ENCODE data around the gene MTFR1L. TPM values are rescaled to one million over a fixed set of nuclear protein-coding genes. Genes with fewer than 3 reads are reported as not detected.

Gene MTFR1L
- total RNA-seq, 1 donor from 2014 or later, result 34.6 TPM

DNA sequence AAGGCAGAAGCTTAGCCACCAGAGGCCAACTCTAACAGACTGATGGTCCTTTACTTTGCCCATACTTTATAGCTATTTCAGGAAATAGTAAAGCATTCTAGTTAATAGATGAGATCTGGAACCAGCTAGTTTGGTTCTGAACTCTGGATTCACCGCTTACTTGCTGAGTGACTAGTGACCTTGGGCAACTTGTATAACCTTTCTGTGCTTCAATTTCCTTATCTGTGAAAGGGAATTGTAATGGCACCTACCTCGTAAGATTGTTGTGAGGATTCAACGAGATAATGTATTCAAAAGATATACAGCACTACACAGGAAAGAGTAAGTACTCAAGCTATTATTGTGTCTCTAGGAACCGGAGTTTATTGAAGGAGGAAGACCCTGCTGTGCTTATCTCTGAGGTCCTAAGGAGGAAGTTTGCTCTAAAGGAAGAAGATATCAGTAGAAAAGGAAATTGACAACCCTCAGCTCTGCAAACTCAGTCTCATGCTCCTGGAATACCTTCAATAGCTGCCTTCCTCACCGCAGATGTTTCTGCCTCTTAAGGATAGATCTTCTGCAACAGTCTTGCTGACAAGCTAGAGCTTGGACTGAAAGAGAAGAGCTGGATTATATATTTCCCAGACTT lies 11.9 kb downstream of the MTFR1L start:
- peaks cover 83% of the 10 kb centered on the region for H3K36me3 Mint-ChIP-seq (ENCODE audit: low read depth)
- H3K9me3 Mint-ChIP-seq, result no peaks in the 10 kb centered on the region
- DNase-seq (no peak), ATAC-seq (ENCODE audit: low read depth) (no peak)
- POLR2A ChIA-PET, result interaction anchor here (1.0 to 1.2 kb wide), 2 partner anchors 12 to 171 kb away, joined by 3 to 4 read pairs; partner anchors contain the start of gene MTFR1L
- no peaks in the 10 kb centered on the region for H3K27me3 Mint-ChIP-seq
- no peaks in the 10 kb centered on the region for H3K4me1 Mint-ChIP-seq
- intact Hi-C loops (cut with micrococcal nuclease), result no loop called here
- CTCF ChIA-PET, result interaction anchor here (0.5 kb wide), 1 partner anchor 148 kb away, joined by 3 read pairs; no protein-coding TSS in a partner anchor
- no peak overlapping the region for H3K4me3 Mint-ChIP-seq
- H3K27ac Mint-ChIP-seq, result no peak overlapping the region
- TF ChIP-seq, protein P1, sequence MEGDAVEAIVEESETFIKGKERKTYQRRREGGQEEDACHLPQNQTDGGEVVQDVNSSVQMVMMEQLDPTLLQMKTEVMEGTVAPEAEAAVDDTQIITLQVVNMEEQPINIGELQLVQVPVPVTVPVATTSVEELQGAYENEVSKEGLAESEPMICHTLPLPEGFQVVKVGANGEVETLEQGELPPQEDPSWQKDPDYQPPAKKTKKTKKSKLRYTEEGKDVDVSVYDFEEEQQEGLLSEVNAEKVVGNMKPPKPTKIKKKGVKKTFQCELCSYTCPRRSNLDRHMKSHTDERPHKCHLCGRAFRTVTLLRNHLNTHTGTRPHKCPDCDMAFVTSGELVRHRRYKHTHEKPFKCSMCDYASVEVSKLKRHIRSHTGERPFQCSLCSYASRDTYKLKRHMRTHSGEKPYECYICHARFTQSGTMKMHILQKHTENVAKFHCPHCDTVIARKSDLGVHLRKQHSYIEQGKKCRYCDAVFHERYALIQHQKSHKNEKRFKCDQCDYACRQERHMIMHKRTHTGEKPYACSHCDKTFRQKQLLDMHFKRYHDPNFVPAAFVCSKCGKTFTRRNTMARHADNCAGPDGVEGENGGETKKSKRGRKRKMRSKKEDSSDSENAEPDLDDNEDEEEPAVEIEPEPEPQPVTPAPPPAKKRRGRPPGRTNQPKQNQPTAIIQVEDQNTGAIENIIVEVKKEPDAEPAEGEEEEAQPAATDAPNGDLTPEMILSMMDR (IDR thresholded peaks at IDR 0.05), result no peak

DNA sequence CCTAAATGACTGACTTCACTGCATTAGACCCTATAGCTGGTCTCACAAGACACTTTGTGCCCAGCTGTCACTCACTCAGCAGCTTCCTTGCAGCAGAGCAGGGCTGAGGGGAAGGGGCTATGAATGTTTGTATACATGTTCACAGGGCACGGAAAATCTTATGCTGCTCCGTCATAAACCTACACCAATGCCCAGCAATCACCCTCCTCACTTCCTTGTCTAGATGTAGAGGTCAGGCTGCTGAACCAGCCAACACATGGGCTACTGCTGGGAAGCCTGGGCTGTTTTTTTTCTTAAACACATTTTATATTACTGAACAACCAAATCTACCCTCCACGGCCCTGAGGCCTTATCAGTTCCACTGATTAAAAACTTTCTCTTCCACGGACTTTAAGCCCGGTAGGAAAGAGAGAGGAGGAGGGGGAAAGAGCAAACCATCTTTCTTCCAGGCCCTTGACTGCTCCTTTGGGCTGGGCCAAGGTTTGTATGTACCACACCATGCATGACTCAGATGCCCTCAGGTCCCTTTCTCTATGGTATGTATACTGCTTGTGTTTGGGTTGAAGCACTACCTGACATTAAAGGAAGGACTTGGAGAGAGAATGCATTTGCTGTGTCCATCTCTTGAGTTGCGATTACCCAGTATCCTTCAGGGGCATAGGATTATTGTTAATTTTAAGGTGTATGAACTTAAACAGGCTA lies 12.7 kb downstream of the MTFR1L start:
- intact Hi-C loops (cut with micrococcal nuclease), result no loop called here
- TF ChIP-seq, protein P1 (IDR thresholded peaks at IDR 0.05), result no peak
- ChIA-PET CTCF (no interaction called here), POLR2A (no interaction called here)
- peaks cover 75% of the 10 kb centered on the region for H3K36me3 Mint-ChIP-seq (ENCODE audit: low read depth)
- ATAC-seq (ENCODE audit: low read depth), result no peak
- H3K27me3 Mint-ChIP-seq, result no peaks in the 10 kb centered on the region
- H3K4me1 Mint-ChIP-seq, result no peaks in the 10 kb centered on the region
- H3K4me3 Mint-ChIP-seq, result no peak overlapping the region
- H3K9me3 Mint-ChIP-seq, result no peaks in the 10 kb centered on the region
- H3K27ac Mint-ChIP-seq, result no peak overlapping the region
- DNase-seq, result no peak

DNA sequence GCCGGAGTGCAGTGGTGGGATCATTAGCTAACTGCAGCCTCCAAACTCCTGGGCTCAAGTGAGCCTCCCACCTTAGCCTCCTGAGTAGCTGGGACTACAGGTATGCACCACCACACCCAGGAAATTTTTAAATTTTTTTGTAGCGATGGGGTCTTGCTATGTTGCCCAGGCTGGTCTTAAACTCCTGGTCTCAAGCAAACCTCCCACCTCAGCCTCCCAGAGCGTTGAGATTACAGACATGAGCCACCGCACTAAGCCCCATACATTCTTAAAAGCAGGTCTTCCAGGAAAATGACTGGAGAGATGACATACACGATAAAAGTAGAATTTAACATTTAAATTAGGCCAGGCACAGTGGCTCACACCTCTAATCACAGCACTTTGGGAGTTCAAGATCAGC lies 13.4 kb downstream of the MTFR1L start:
- peaks cover 68% of the 10 kb centered on the region for H3K36me3 Mint-ChIP-seq (ENCODE audit: low read depth)
- ATAC-seq (ENCODE audit: low read depth) (no peak), DNase-seq (no peak)
- TF ChIP-seq, protein P1 (IDR thresholded peaks at IDR 0.05), result no peak
- H3K9me3 Mint-ChIP-seq, result no peaks in the 10 kb centered on the region
- H3K4me1 Mint-ChIP-seq, result no peaks in the 10 kb centered on the region
- intact Hi-C loops (cut with micrococcal nuclease), result no loop called here
- ChIA-PET POLR2A (no interaction called here), CTCF (no interaction called here)
- H3K27me3 Mint-ChIP-seq, result no peaks in the 10 kb centered on the region
- H3K4me3 Mint-ChIP-seq, result no peak overlapping the region
- H3K27ac Mint-ChIP-seq, result no peak overlapping the region

DNA sequence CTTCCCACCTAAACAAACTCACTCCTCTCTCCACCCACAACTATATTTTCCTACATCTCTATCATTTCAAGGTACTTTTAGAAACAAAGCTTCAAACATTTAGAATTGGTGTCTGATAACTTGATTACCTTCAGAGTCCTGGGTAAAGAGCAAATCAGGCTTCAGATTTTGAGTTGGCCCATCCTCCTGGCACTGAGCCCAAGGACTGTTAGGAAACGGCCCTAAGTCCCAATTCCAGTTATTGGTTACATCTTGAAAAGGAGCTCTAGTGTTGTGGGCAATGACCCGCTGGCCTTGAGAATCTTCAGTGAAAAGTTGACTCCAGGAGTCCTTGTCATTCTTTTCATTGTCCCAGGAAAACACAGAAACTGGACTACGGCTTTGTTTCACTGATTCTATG lies 15.1 kb downstream of the MTFR1L start:
- ATAC-seq (ENCODE audit: low read depth) (no peak), DNase-seq (no peak)
- Mint-ChIP-seq H3K27me3 (no peaks in the 10 kb centered on the region), H3K36me3 (ENCODE audit: low read depth) (peaks cover 53% of the 10 kb centered on the region), H3K27ac (no peak overlapping the region), H3K4me3 (no peak overlapping the region), H3K4me1 (no peaks in the 10 kb centered on the region), H3K9me3 (peaks cover under 1% of the 10 kb centered on the region)
- ChIA-PET POLR2A (no interaction called here), CTCF (no interaction called here)
- intact Hi-C loops (cut with micrococcal nuclease), result no loop called here
- TF ChIP-seq, protein P1 (IDR thresholded peaks at IDR 0.05), result no peak

DNA sequence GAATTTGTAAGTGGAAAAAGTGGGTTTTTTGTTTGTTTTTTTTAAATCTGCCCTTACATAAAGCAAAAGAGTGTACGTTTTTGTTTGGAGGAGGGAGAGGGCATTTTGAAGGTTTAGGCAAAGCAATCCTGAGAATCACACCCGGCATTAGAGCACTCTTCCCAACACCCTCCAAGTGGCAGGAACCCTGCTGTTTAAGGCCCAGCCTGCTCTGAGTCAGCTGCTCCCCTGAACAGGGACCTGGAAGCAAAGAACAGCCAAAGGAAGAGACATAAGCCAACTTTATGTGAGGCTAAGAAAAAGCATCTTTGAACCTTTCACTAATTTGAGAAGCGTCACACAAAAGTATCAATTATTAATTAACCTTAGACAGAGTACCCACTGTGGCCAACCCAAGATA lies 16.9 kb downstream of the MTFR1L start:
- peaks cover 36% of the 10 kb centered on the region for H3K36me3 Mint-ChIP-seq (ENCODE audit: low read depth)
- intact Hi-C loops (cut with micrococcal nuclease), result loop anchor here (1.0 kb wide), 1 partner anchor 162 kb away; the partner anchor contains the start of gene PAFAH2
- no peak for DNase-seq
- no peak overlapping the region for H3K4me3 Mint-ChIP-seq
- ATAC-seq (ENCODE audit: low read depth), result no peak
- ChIA-PET POLR2A (no interaction called here), CTCF (interaction anchor here (0.9 kb wide), 1 partner anchor 59 kb away, joined by 3 read pairs; no protein-coding TSS in a partner anchor)
- TF ChIP-seq, protein P1 (IDR thresholded peaks at IDR 0.05), result no peak
- H3K9me3 Mint-ChIP-seq, result peaks cover 3% of the 10 kb centered on the region
- no peaks in the 10 kb centered on the region for H3K4me1 Mint-ChIP-seq
- no peaks in the 10 kb centered on the region for H3K27me3 Mint-ChIP-seq
- H3K27ac Mint-ChIP-seq, result peak overlapping the region; percentile 21
